Stomach (tissue), 9 donors: ENCODE measurements around the gene AGPAT4. TPM values are rescaled to one million over a fixed set of nuclear protein-coding genes. Genes with fewer than 3 reads are reported as not detected.

Source experiments
- DNase-seq, 2 donors: peaks; one replicate each; pipeline versions ENCODE4 v3.0.0 to v3.0.0-alpha.2; 2013 to 2019
- H3K27ac ChIP-seq, 5 donors: fragments of 200-600 bp in 4 of 5; sonication (generic) in 4 of 5; one replicate each; pipeline ENCODE4 v1.5.1; 2013 to 2019; ENCODE audit warnings: mild to moderate bottlenecking in 1 of 5, moderate library complexity in 1 of 5
- H3K27me3 ChIP-seq, 3 donors: fragments of 200-600 bp; sonication (generic); one replicate each; pipeline ENCODE4 v1.5.1; 2017 to 2019; ENCODE audit warnings: mixed run types in 1 of 3
- H3K36me3 ChIP-seq, 4 donors: fragments of 200-600 bp; sonication (generic); 1 replicate in 3 of 4; 2 replicates in 1 of 4; pipeline ENCODE4 v1.5.1; 2016 to 2019
- H3K4me1 ChIP-seq, 4 donors: fragments of 200-600 bp; sonication (generic); one replicate each; pipeline ENCODE4 v1.5.1; 2016 to 2019
- H3K4me3 ChIP-seq, 4 donors: fragments of 200-600 bp; sonication (generic) in 3 of 4; one replicate each; pipeline ENCODE4 v1.5.1; 2016 to 2019; ENCODE audit warnings: mild to moderate bottlenecking in 1 of 4
- H3K9me3 ChIP-seq, 4 donors: fragments of 200-600 bp; sonication (generic); one replicate each; pipeline ENCODE4 v1.5.1; 2016 to 2019
- CTCF ChIP-seq, 7 experiments: fragments of 450-650 bp in 4 of 7; fragments of 200-600 bp in 3 of 7; sonication (generic) in 3 of 7; IDR thresholded peaks; one replicate each; pipeline ENCODE4 v1.5.1; 2016 to 2019; ENCODE audit warnings: antibody characterized with exemption in 7 of 7, control low read depth in 2 of 7, mild to moderate bottlenecking in 1 of 7
- EP300 ChIP-seq: sonication (generic); formaldehyde crosslinking; IDR thresholded peaks from one replicate; pipeline ENCODE4 v1.6.1; 2017; ENCODE audit warnings: antibody characterized with exemption
- POLR2A ChIP-seq, 4 donors: fragments of 450-650 bp; IDR thresholded peaks; one replicate each; pipeline ENCODE4 v1.6.1; 2016; ENCODE audit warnings: antibody characterized with exemption in 4 of 4, control low read depth in 2 of 4, mild to moderate bottlenecking in 1 of 4, moderate library complexity in 1 of 4
- POLR2AphosphoS5 ChIP-seq, 3 donors: sonication (generic); formaldehyde crosslinking; IDR thresholded peaks; one replicate each; pipeline ENCODE4 v1.6.1; 2016; ENCODE audit warnings: antibody characterized with exemption in 3 of 3
- WGBS, 5 donors: extraction: QIAGEN DNeasy Blood & Tissue Kit in 3 of 5; methylation state at CpG; one replicate each; pipeline versions ENCODE4 v1.1.5 to v1.1.7; 2013 to 2018; 5-methylcytosine and 5-hydroxymethylcytosine counted together
- intact Hi-C: fragments of 100-400 bp; cut with DNase I; formaldehyde crosslinking; loops from one replicate; pipeline ENCODE4 v1.15.1; 2023; ENCODE audit warnings: low total_unique reads
- polyA plus RNA-seq, 3 donors: library from polyadenylated mRNA; stranded (reverse); fragments of 200-250 nt; gene quantifications; one replicate each; pipeline ENCODE4 v1.2.3, GENCODE V29; 2013
- total RNA-seq, 5 donors: library from RNA; depleted of rRNA; stranded (reverse); fragments of >200 nt; gene quantifications; one replicate each; pipeline versions ENCODE4 v1.1.0 to v1.2.3, GENCODE V29; 2014 to 2016
- donor health status: healthy with polysubstance abuse.
- donor health status: Bipolar disorder and iron deficiency.
- donor health status: healthy.

Gene AGPAT4
- total and polyA plus RNA-seq, 8 donors, result 0.46 to 15.8 (median 1.0) TPM

- TF ChIP-seq EP300, result no peak
- TF ChIP-seq POLR2A (IDR thresholded peaks at IDR 0.05), result no peak
- no peak for TF ChIP-seq CTCF (IDR thresholded peaks at IDR 0.05)
- intact Hi-C loops, result no loop called here
Measured at GRCh38 chr6:161138543-161139303, 135.1 kb downstream of the AGPAT4 start.

GRCh38 chr6:161137839-161138542 is 135.9 kb downstream of the AGPAT4 start:
- no peak for DNase-seq
- Histone ChIP-seq H3K4me1 (peaks cover 0 to 13% (median 0%) of the 10 kb centered on the region in 4 donors), H3K9me3 (no peaks in the 10 kb centered on the region), H3K36me3 (peaks cover 0 to 52% (median 29%) of the 10 kb centered on the region in 4 donors), H3K27ac (no peak overlapping the region), H3K4me3 (no peak overlapping the region), H3K27me3 (no peaks in the 10 kb centered on the region)
- no peak for TF ChIP-seq CTCF (IDR thresholded peaks at IDR 0.05)
- TF ChIP-seq POLR2A (IDR thresholded peaks at IDR 0.05), result no peak
- no peak for TF ChIP-seq EP300
- no peak for TF ChIP-seq POLR2AphosphoS5 (IDR thresholded peaks at IDR 0.05)
- intact Hi-C loops, result no loop called here
- 86 to 93% (median 91%) methylated on average over 9 to 12 of the region's 12 CpGs for WGBS, 5 donors

More at GRCh38 chr6:161138543-161139303, 135.1 kb downstream of the AGPAT4 start:
- peaks cover 0 to 52% (median 29%) of the 10 kb centered on the region in 4 donors for H3K36me3 ChIP-seq
- DNase-seq, result no peak
- WGBS, 5 donors, result 90 to 95% (median 91%) methylated on average over 22 to 23 of the region's 23 CpGs
- H3K9me3 ChIP-seq, result no peaks in the 10 kb centered on the region
- no peaks in the 10 kb centered on the region for H3K27me3 ChIP-seq
- H3K27ac ChIP-seq, result no peak overlapping the region
- peaks cover 0 to 13% (median 0%) of the 10 kb centered on the region in 4 donors for H3K4me1 ChIP-seq
- no peak overlapping the region for H3K4me3 ChIP-seq

GRCh38 chr6:161137320-161137719 is 136.5 kb downstream of the AGPAT4 start:
- Histone ChIP-seq H3K4me3 (no peak overlapping the region), H3K27me3 (no peaks in the 10 kb centered on the region), H3K4me1 (peaks cover 0 to 13% (median 0%) of the 10 kb centered on the region in 4 donors), H3K27ac (no peak overlapping the region), H3K36me3 (peaks cover 0 to 53% (median 35%) of the 10 kb centered on the region in 4 donors), H3K9me3 (no peaks in the 10 kb centered on the region)
- intact Hi-C loops, result no loop called here
- no peak for DNase-seq
- WGBS, 5 donors, result 90 to 94% (median 92%) methylated on average over 11 of the region's 11 CpGs
- TF ChIP-seq POLR2A (IDR thresholded peaks at IDR 0.05), result no peak
- TF ChIP-seq POLR2AphosphoS5 (IDR thresholded peaks at IDR 0.05), result no peak
- no peak for TF ChIP-seq EP300
- TF ChIP-seq CTCF (IDR thresholded peaks at IDR 0.05), result no peak

GRCh38 chr6:161136655-161137054 is 137.2 kb downstream of the AGPAT4 start:
- peaks cover 0 to 13% (median 0%) of the 10 kb centered on the region in 4 donors for H3K4me1 ChIP-seq
- intact Hi-C loops, result no loop called here
- TF ChIP-seq EP300 (no peak), CTCF (IDR thresholded peaks at IDR 0.05) (no peak), POLR2A (IDR thresholded peaks at IDR 0.05) (no peak), POLR2AphosphoS5 (IDR thresholded peaks at IDR 0.05) (no peak)
- no peak overlapping the region for H3K4me3 ChIP-seq
- no peaks in the 10 kb centered on the region for H3K27me3 ChIP-seq
- H3K36me3 ChIP-seq, result peaks cover 0 to 60% (median 39%) of the 10 kb centered on the region in 4 donors
- no peak overlapping the region for H3K27ac ChIP-seq
- DNase-seq, result no peak
- WGBS, 5 donors, result 91 to 96% (median 94%) methylated on average over 11 of the region's 11 CpGs
- no peaks in the 10 kb centered on the region for H3K9me3 ChIP-seq
